B cell (primary cell): ENCODE results near the gene SERPINB1.

Experiments
- CTCF ChIP-seq: fragments of 200-600 bp; IDR thresholded peaks from one replicate; pipeline ENCODE4 v1.8.0; 2022; ENCODE audit warnings: antibody characterized with exemption, mild to moderate bottlenecking
- EZH2 ChIP-seq: IDR thresholded peaks from 2 replicates; pipeline ENCODE4 v1.6.1; 2012; ENCODE audit warnings: borderline replicate concordance, low read depth, mild to moderate bottlenecking, moderate library complexity, low read length; ENCODE audit not compliant: insufficient read depth, poor library complexity, severe bottlenecking

- TF ChIP-seq EZH2: no peak
- TF ChIP-seq CTCF: no peak
Measured at GRCh38 chr6:2818593-2818992, 23.1 kb downstream of the SERPINB1 start.
